ENCODE measurements around the gene GALK2. TPM values are rescaled to one million over a fixed set of nuclear protein-coding genes. Genes with fewer than 3 reads are reported as not detected.

GALK2 gene
- total and polyA plus RNA-seq, 2 experiments from 2014 or later, result 25.3 to 31.4 TPM

DNA sequence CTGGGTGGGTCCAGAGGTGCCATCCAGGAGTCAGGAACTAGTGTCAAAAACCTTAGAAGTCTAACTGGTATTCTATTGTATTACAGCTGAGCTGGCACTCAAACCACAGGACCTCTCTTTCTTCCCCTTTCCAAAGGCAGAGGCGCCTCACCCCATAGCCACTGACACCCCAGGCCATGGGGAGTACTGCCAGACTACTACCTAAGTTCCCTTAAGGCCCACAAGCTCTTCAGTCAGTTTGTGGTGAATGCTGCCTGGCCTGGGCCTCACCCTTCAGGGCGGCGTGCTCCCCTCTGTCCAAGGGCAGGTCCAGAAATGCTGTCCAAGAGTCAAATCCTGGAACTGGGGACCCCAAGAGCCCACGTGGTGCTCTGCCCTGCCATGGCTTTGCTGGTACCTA lies 209.9 kb downstream of the GALK2 start:
- no peaks in the 10 kb centered on the region for H3K79me2 ChIP-seq
- DNase-seq (ENCODE audit: low spot score), result no peak
- H3K9me2 ChIP-seq (replicated peaks; ENCODE audit: insufficient read depth), result no peaks in the 10 kb centered on the region
- no peaks in the 10 kb centered on the region for H3K27me3 ChIP-seq
- no peak overlapping the region for H2AFZ ChIP-seq
- WGBS (ENCODE audit: low lambda C conversion rate, missing lambda C conversion rate), result 91% methylated on average over 4 of the region's 4 CpGs
- no peak overlapping the region for H3K4me2 ChIP-seq
- H3K4me3 ChIP-seq, result no peak overlapping the region
- TF ChIP-seq EZH2phosphoT487 (IDR thresholded peaks at IDR 0.05; ENCODE audit: low read depth, severe bottlenecking, unreplicated experiment), result no peak
- TF ChIP-seq EZH2 (IDR thresholded peaks at IDR 0.05; ENCODE audit: borderline replicate concordance), result no peak
- TF ChIP-seq, protein P1, sequence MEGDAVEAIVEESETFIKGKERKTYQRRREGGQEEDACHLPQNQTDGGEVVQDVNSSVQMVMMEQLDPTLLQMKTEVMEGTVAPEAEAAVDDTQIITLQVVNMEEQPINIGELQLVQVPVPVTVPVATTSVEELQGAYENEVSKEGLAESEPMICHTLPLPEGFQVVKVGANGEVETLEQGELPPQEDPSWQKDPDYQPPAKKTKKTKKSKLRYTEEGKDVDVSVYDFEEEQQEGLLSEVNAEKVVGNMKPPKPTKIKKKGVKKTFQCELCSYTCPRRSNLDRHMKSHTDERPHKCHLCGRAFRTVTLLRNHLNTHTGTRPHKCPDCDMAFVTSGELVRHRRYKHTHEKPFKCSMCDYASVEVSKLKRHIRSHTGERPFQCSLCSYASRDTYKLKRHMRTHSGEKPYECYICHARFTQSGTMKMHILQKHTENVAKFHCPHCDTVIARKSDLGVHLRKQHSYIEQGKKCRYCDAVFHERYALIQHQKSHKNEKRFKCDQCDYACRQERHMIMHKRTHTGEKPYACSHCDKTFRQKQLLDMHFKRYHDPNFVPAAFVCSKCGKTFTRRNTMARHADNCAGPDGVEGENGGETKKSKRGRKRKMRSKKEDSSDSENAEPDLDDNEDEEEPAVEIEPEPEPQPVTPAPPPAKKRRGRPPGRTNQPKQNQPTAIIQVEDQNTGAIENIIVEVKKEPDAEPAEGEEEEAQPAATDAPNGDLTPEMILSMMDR (IDR thresholded peaks at IDR 0.05; ENCODE audit: poor library complexity), result no peak
- H3K4me1 ChIP-seq (ENCODE audit: insufficient read depth), result no peaks in the 10 kb centered on the region
- H3K9me3 ChIP-seq (ENCODE audit: low read depth), result no peaks in the 10 kb centered on the region
- no peaks in the 10 kb centered on the region for H4K20me1 ChIP-seq (ENCODE audit: insufficient read depth, poor library complexity, severe bottlenecking)
- no peak overlapping the region for H3K27ac ChIP-seq
- no peaks in the 10 kb centered on the region for H3K36me3 ChIP-seq (replicated peaks; ENCODE audit: insufficient read depth, low read depth)

- TF ChIP-seq EZH2 (IDR thresholded peaks at IDR 0.05; ENCODE audit: borderline replicate concordance) (no peak), EZH2phosphoT487 (IDR thresholded peaks at IDR 0.05; ENCODE audit: low read depth, severe bottlenecking, unreplicated experiment) (no peak)
- TF ChIP-seq, protein P1 (IDR thresholded peaks at IDR 0.05; ENCODE audit: poor library complexity), result no peak
- Histone ChIP-seq H2AFZ (no peak overlapping the region), H3K36me3 (replicated peaks; ENCODE audit: insufficient read depth, low read depth) (no peaks in the 10 kb centered on the region), H3K9me2 (replicated peaks; ENCODE audit: insufficient read depth) (no peaks in the 10 kb centered on the region), H3K9me3 (ENCODE audit: low read depth) (no peaks in the 10 kb centered on the region), H4K20me1 (ENCODE audit: insufficient read depth, poor library complexity, severe bottlenecking) (no peaks in the 10 kb centered on the region), H3K79me2 (no peaks in the 10 kb centered on the region), H3K27me3 (no peaks in the 10 kb centered on the region), H3K4me2 (no peak overlapping the region), H3K27ac (no peak overlapping the region), H3K4me1 (ENCODE audit: insufficient read depth) (no peaks in the 10 kb centered on the region), H3K4me3 (no peak overlapping the region)
- DNase-seq (ENCODE audit: low spot score), result no peak
- 62% methylated on average over 5 of the region's 5 CpGs for WGBS (ENCODE audit: low lambda C conversion rate, missing lambda C conversion rate)
These were observed 210.9 kb downstream of the GALK2 start for GRCh38 chr15:49380912-49381311.

Small RNAs within 50 kb of the gene (microRNA-seq; reads per million reads assigned to microRNA genes)
- not detected for gene MIR4716

Small RNAs within 50 kb of the gene (small RNA-seq; reads per million reads assigned to genes)
- not detected for gene MIR4716
- not detected for gene RF00019
- gene RN7SL307P, result not detected

Other genes starting within 250 kb of the GALK2 start
- 1.00 and 1.2 TPM in 2 replicates for gene SHC4, start 206.3 kb upstream of the GALK2 start, total RNA-seq
- 0.75 and 0.91 TPM in 2 replicates for gene SHC4, start 206.3 kb upstream of the GALK2 start, polyA plus RNA-seq
- 34.0 and 41.7 TPM in 2 replicates for gene SECISBP2L, start 123.8 kb upstream of the GALK2 start, total RNA-seq
- gene SECISBP2L, start 123.8 kb upstream of the GALK2 start, polyA plus RNA-seq, result 12.0 and 18.4 TPM in 2 replicates
- 97.9 and 127 TPM in 2 replicates for gene COPS2, start 14.6 kb upstream of the GALK2 start, total RNA-seq
- gene COPS2, start 14.6 kb upstream of the GALK2 start, polyA plus RNA-seq, result 26.1 and 37.4 TPM in 2 replicates

Measured in hepatocyte (in vitro differentiated cells).